Stomach (tissue), 4 donors: ENCODE results near the gene CBLB.

ENCODE experiments used
- EP300 ChIP-seq: sonication (generic); formaldehyde crosslinking; IDR thresholded peaks from one replicate; pipeline ENCODE4 v1.6.1; 2017; ENCODE audit warnings: antibody characterized with exemption
- POLR2A ChIP-seq, 4 donors: fragments of 450-650 bp; IDR thresholded peaks; one replicate each; pipeline ENCODE4 v1.6.1; 2016; ENCODE audit warnings: antibody characterized with exemption in 4 of 4, control low read depth in 2 of 4, mild to moderate bottlenecking in 1 of 4, moderate library complexity in 1 of 4
- POLR2AphosphoS5 ChIP-seq, 3 donors: sonication (generic); formaldehyde crosslinking; IDR thresholded peaks; one replicate each; pipeline ENCODE4 v1.6.1; 2016; ENCODE audit warnings: antibody characterized with exemption in 3 of 3
- TF ChIP-seq, protein P1 (sequence below), 7 experiments: fragments of 450-650 bp in 4 of 7; fragments of 200-600 bp in 3 of 7; sonication (generic) in 3 of 7; IDR thresholded peaks; one replicate each; pipeline ENCODE4 v1.5.1; 2016 to 2019; ENCODE audit warnings: antibody characterized with exemption in 7 of 7, control low read depth in 2 of 7, mild to moderate bottlenecking in 1 of 7

GRCh38 chr3:105826778-105827634, 41.8 kb downstream of the CBLB start:
- no peak for TF ChIP-seq EP300
- TF ChIP-seq, protein P1, sequence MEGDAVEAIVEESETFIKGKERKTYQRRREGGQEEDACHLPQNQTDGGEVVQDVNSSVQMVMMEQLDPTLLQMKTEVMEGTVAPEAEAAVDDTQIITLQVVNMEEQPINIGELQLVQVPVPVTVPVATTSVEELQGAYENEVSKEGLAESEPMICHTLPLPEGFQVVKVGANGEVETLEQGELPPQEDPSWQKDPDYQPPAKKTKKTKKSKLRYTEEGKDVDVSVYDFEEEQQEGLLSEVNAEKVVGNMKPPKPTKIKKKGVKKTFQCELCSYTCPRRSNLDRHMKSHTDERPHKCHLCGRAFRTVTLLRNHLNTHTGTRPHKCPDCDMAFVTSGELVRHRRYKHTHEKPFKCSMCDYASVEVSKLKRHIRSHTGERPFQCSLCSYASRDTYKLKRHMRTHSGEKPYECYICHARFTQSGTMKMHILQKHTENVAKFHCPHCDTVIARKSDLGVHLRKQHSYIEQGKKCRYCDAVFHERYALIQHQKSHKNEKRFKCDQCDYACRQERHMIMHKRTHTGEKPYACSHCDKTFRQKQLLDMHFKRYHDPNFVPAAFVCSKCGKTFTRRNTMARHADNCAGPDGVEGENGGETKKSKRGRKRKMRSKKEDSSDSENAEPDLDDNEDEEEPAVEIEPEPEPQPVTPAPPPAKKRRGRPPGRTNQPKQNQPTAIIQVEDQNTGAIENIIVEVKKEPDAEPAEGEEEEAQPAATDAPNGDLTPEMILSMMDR (IDR thresholded peaks at IDR 0.05) = no peak
- no peak for TF ChIP-seq POLR2A (IDR thresholded peaks at IDR 0.05)
- no peak for TF ChIP-seq POLR2AphosphoS5 (IDR thresholded peaks at IDR 0.05)
